ENCODE results near the gene OSBPL6.
"Not testable (repeated sequence)": the region's sequence is repeated elsewhere in the genome, so short reads cannot be mapped to it uniquely, and the experiment has no call there.

OSBPL6 gene

GRCh38 chr2:178397002-178397605, 202.8 kb downstream of the OSBPL6 start:
- no peak overlapping the region for H3K4me3 ChIP-seq (ENCODE audit: low read depth, low read length)
- peak; percentile 44; the same call in 1 of the 2 replicates for TF ChIP-seq CTCF (IDR thresholded peaks at IDR 0.05; ENCODE audit: low read depth, low read length)

- no peak for TF ChIP-seq CTCF (IDR thresholded peaks at IDR 0.05; ENCODE audit: low read depth, low read length)
- H3K4me3 ChIP-seq (ENCODE audit: low read depth, low read length), result no peak overlapping the region
Measured at GRCh38 chr2:178401994-178402437, 207.7 kb downstream of the OSBPL6 start.

DNA sequence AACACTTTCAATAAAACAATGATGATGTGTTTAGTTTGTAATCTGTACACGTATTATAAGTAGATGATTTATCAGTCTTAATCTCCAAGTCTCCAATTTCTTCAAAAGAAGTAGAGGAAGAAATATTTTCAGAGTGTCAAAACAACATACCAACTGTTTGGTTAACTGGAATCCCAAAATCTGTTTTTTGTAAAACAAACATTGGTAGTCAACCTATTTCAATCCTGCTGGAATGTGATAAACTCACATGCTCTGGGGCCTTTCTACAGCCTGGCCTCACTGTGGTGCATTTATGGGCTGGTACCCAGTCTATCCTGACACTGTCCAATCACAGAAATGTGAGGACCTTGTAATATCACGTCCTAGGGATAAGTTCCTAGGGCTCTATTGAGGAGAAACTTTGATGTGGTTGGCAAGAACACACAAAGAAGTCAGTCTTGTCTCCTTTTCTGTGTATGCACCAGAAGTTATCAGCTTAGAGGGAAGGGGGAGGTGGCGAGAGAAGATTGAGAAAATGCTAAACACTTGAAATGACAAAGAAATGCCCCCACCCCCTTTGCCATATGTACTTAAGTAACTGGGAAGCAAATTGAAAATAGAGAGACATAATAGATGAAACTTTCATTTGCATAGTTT, 209.5 kb downstream of the OSBPL6 start:
- TF ChIP-seq CTCF (IDR thresholded peaks at IDR 0.05; ENCODE audit: low read depth, low read length), result no peak
- H3K4me3 ChIP-seq (ENCODE audit: low read depth, low read length), result 0 out of 2 replicates have a peak overlapping the region, but pooled peaks have one; percentile 24

DNA sequence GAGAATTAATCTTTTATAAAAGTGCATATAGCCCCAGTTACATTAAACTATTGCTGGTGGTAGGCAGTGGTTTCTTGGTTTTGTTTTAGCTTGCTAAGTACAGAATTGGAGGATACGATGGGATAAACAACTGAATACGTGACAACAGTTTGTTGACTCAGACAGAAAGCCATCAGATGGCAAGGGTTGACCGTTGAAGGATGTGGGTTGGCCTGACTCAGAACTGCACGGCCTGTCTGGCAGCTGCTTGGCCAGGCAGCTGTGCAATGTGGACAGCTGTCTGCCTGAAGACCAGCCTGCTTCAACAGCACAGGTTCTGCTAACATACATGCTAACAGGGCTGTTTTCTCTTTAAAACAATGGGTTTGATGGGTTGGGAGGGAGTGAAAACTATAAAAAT, 210.1 kb downstream of the OSBPL6 start:
- TF ChIP-seq CTCF (IDR thresholded peaks at IDR 0.05; ENCODE audit: low read depth, low read length), result no peak
- 0 out of 2 replicates have a peak overlapping the region, but pooled peaks have one; percentile 24 for H3K4me3 ChIP-seq (ENCODE audit: low read depth, low read length)

- no peak overlapping the region for H3K4me3 ChIP-seq (ENCODE audit: low read depth, low read length)
- TF ChIP-seq CTCF (IDR thresholded peaks at IDR 0.05; ENCODE audit: low read depth, low read length), result no peak
Measured at GRCh38 chr2:178409261-178409660, 214.9 kb downstream of the OSBPL6 start.

- H3K4me3 ChIP-seq (ENCODE audit: low read depth, low read length), result no peak overlapping the region
- TF ChIP-seq CTCF (IDR thresholded peaks at IDR 0.05; ENCODE audit: low read depth, low read length), result no peak
Measured at GRCh38 chr2:178412047-178412446, 217.7 kb downstream of the OSBPL6 start.

GRCh38 chr2:178412453-178412852, 218.1 kb downstream of the OSBPL6 start:
- not testable (repeated sequence) for H3K4me3 ChIP-seq (ENCODE audit: low read depth, low read length)
